Measurements from ENCODE around the gene IL1A.

The IL1A gene

DNA sequence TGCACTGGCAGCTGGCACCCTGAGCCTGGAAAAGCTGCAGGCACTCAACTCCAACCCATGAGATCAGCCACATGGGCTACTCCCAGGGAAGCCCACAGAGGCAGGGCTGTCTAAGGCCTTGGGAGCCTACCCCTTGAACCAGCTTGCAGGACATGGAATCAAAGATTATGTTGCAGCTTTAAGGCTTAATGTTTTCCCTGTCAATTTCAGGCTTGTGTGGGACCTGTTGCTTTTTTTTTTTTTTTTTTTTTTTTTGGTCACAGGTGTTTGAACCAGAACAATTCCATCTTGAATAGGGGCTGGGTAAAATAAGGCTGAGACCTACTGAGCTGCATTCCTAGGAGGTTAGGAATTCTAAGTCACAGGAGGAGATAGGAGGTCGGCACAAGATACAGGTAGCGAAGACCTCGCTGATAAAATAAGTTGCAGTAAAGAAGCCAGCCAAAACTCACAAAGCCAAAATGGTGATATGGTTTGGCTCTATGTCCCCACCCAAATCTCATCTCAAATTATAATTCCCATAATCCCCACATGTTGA, 7.5 kb upstream of the IL1A start:
- no peak overlapping the region for H3K27ac ChIP-seq (ENCODE audit: low read depth, low read length, poor library complexity, severe bottlenecking)
- no peaks in the 10 kb centered on the region for H3K9me2 ChIP-seq (ENCODE audit: low read depth, low read length)
- H3K4me2 ChIP-seq (ENCODE audit: low read length), result no peak overlapping the region

DNA sequence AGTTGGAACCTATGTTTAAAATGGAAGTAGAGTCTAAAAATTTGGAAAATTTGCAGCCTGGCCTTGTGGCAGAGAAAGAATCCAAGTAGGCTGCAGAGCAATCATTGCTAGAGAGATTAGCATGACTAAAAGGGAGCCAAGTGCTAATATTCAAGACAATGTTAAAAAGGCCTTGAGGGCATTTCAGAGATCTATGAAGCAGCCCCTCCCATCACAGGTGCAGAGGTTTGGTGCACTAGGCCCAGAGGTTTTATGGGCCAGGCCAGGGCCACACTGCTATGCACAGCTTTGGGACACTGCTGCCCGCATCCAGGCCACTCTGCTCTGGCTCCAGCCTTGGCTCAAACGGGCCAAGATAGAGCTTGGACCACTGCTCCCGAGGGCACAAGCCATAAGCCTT, 6.7 kb upstream of the IL1A start:
- Histone ChIP-seq H3K9ac (ENCODE audit: low read length) (no peak overlapping the region), H3K27ac (ENCODE audit: low read depth, low read length, poor library complexity, severe bottlenecking) (no peak overlapping the region), H3K79me2 (ENCODE audit: insufficient read depth, low read length) (no peaks in the 10 kb centered on the region), H3K4me1 (ENCODE audit: insufficient read depth, low read length, severe bottlenecking) (peaks cover 12% of the 10 kb centered on the region), H2AFZ (ENCODE audit: low read length) (no peak overlapping the region), H3K4me2 (ENCODE audit: low read length) (no peak overlapping the region), H3K9me2 (ENCODE audit: low read depth, low read length) (no peaks in the 10 kb centered on the region), H3K4me3 (ENCODE audit: low read depth, low read length, poor library complexity, severe bottlenecking) (no peak overlapping the region), H3K36me3 (ENCODE audit: insufficient read depth, low read length) (no peaks in the 10 kb centered on the region), H3K9me3 (ENCODE audit: low read length) (no peaks in the 10 kb centered on the region), H4K20me1 (ENCODE audit: insufficient read depth, low read length) (no peaks in the 10 kb centered on the region), H3K27me3 (ENCODE audit: insufficient read depth, low read length) (no peaks in the 10 kb centered on the region), H3F3A (ENCODE audit: insufficient read depth, low read length) (no peaks in the 10 kb centered on the region)
- TF ChIP-seq, protein P1, sequence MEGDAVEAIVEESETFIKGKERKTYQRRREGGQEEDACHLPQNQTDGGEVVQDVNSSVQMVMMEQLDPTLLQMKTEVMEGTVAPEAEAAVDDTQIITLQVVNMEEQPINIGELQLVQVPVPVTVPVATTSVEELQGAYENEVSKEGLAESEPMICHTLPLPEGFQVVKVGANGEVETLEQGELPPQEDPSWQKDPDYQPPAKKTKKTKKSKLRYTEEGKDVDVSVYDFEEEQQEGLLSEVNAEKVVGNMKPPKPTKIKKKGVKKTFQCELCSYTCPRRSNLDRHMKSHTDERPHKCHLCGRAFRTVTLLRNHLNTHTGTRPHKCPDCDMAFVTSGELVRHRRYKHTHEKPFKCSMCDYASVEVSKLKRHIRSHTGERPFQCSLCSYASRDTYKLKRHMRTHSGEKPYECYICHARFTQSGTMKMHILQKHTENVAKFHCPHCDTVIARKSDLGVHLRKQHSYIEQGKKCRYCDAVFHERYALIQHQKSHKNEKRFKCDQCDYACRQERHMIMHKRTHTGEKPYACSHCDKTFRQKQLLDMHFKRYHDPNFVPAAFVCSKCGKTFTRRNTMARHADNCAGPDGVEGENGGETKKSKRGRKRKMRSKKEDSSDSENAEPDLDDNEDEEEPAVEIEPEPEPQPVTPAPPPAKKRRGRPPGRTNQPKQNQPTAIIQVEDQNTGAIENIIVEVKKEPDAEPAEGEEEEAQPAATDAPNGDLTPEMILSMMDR (IDR thresholded peaks at IDR 0.05; ENCODE audit: low read length), result no peak
- TF ChIP-seq EZH2 (IDR thresholded peaks at IDR 0.05; ENCODE audit: borderline replicate concordance, low read length), result no peak

More for the DNA sequence above, 7.5 kb upstream of the IL1A start:
- Histone ChIP-seq H3F3A (ENCODE audit: insufficient read depth, low read length) (no peaks in the 10 kb centered on the region), H3K9me3 (ENCODE audit: low read length) (no peaks in the 10 kb centered on the region), H3K36me3 (ENCODE audit: insufficient read depth, low read length) (no peaks in the 10 kb centered on the region), H3K9ac (ENCODE audit: low read length) (no peak overlapping the region), H2AFZ (ENCODE audit: low read length) (no peak overlapping the region), H3K4me1 (ENCODE audit: insufficient read depth, low read length, severe bottlenecking) (peaks cover 12% of the 10 kb centered on the region), H3K4me3 (ENCODE audit: low read depth, low read length, poor library complexity, severe bottlenecking) (no peak overlapping the region), H3K27me3 (ENCODE audit: insufficient read depth, low read length) (no peaks in the 10 kb centered on the region), H4K20me1 (ENCODE audit: insufficient read depth, low read length) (no peaks in the 10 kb centered on the region), H3K79me2 (ENCODE audit: insufficient read depth, low read length) (no peaks in the 10 kb centered on the region)
- no peak for TF ChIP-seq EZH2 (IDR thresholded peaks at IDR 0.05; ENCODE audit: borderline replicate concordance, low read length)
- TF ChIP-seq, protein P1 (IDR thresholded peaks at IDR 0.05; ENCODE audit: low read length), result no peak

DNA sequence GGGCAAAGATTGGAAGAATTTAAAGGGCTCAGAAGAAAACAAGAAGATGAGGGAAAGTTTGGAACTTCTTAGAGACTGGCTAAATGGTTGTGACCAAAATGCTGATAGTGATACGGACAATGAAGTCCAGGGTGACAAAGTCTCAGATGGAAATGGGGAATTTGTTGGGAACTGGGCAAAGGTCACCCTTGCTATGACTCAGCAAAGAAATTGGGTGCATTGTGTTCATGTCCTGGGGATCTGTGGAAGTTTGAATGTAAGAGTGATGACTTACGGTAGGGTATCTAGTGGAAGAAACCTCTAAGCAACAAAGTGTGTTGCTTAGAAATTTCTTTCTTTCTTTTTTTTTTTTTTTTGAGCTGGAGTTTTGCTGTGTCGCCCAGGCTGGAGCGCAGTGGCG, 6.0 kb upstream of the IL1A start:
- H3K9me3 ChIP-seq (ENCODE audit: low read length), result no peaks in the 10 kb centered on the region
- no peaks in the 10 kb centered on the region for H3F3A ChIP-seq (ENCODE audit: insufficient read depth, low read length)
- no peaks in the 10 kb centered on the region for H3K27me3 ChIP-seq (ENCODE audit: insufficient read depth, low read length)
- no peak overlapping the region for H2AFZ ChIP-seq (ENCODE audit: low read length)
- no peaks in the 10 kb centered on the region for H4K20me1 ChIP-seq (ENCODE audit: insufficient read depth, low read length)
- H3K27ac ChIP-seq (ENCODE audit: low read depth, low read length, poor library complexity, severe bottlenecking), result no peak overlapping the region
- H3K9me2 ChIP-seq (ENCODE audit: low read depth, low read length), result no peaks in the 10 kb centered on the region
- no peak overlapping the region for H3K4me2 ChIP-seq (ENCODE audit: low read length)
- no peaks in the 10 kb centered on the region for H3K79me2 ChIP-seq (ENCODE audit: insufficient read depth, low read length)
- no peaks in the 10 kb centered on the region for H3K36me3 ChIP-seq (ENCODE audit: insufficient read depth, low read length)
- TF ChIP-seq, protein P1 (IDR thresholded peaks at IDR 0.05; ENCODE audit: low read length), result no peak
- no peak for TF ChIP-seq EZH2 (IDR thresholded peaks at IDR 0.05; ENCODE audit: borderline replicate concordance, low read length)
- H3K9ac ChIP-seq (ENCODE audit: low read length), result no peak overlapping the region
- no peak overlapping the region for H3K4me3 ChIP-seq (ENCODE audit: low read depth, low read length, poor library complexity, severe bottlenecking)
- H3K4me1 ChIP-seq (ENCODE audit: insufficient read depth, low read length, severe bottlenecking), result peaks cover 12% of the 10 kb centered on the region

All from OCI-LY1 (cell line).